GM20000 (cell line): ENCODE measurements around the gene NACC2.

Source experiments
- DNase-seq: peaks from one replicate; pipeline ENCODE4 v3.0.0; 2012; ENCODE audit warnings: low spot score
- TF ChIP-seq, protein P1 (sequence below): IDR thresholded peaks from 2 replicates; pipeline ENCODE4 v1.5.1; 2012; ENCODE audit warnings: mild to moderate bottlenecking, control low read depth; ENCODE audit errors: extremely low read depth, missing control alignments

Gene NACC2

DNA sequence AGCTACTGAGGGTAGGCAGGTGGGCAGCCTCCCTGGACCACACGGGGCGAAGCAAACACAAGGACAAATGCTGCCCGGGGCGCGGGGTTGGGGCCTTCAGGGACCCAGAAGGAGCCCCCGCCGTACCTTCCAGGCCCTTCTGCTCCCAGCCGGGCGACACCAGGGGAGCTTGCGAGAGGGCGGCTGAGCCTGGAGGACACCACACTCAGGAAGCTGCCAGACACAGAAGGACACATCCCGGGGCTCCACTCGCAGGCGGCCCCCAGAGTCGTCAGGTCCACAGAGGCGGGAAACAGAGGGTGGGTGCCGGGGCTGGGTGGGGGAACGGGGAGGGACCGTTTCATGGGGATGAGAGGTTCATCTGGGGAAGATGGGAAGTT, 75.4 kb downstream of the NACC2 start:
- TF ChIP-seq, protein P1, sequence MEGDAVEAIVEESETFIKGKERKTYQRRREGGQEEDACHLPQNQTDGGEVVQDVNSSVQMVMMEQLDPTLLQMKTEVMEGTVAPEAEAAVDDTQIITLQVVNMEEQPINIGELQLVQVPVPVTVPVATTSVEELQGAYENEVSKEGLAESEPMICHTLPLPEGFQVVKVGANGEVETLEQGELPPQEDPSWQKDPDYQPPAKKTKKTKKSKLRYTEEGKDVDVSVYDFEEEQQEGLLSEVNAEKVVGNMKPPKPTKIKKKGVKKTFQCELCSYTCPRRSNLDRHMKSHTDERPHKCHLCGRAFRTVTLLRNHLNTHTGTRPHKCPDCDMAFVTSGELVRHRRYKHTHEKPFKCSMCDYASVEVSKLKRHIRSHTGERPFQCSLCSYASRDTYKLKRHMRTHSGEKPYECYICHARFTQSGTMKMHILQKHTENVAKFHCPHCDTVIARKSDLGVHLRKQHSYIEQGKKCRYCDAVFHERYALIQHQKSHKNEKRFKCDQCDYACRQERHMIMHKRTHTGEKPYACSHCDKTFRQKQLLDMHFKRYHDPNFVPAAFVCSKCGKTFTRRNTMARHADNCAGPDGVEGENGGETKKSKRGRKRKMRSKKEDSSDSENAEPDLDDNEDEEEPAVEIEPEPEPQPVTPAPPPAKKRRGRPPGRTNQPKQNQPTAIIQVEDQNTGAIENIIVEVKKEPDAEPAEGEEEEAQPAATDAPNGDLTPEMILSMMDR, result no peak

DNA sequence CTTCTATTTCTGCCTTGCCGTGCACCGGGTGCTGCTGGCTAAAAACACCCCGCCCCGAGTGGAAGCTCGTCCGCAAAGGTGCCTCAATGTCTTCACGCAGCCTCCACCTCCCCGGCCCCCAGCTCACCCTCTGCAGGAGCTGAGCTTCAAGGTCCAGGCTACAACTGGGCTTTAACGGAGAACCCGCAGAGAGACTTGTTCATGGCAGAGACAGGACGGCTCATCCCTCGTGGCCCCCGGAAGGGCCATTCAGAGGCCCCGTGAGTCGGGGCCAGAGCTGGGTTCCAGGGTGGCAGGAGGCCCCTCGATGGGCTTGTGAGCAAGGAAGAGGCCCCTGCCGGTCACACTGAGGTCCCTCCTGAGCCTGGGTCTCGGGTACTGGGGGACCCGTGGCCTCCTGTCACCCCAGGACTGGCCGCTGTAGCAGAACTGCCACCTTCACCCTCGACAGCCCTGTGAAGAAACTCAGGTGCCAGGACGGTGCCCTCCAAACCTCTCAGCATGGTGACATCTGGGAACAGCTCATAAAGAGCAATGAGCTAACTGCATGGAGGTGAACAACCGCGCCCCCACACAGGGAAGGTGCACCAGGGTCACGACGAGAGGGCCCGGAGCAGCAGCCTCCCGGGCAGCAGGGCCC, 75.9 kb downstream of the NACC2 start:
- TF ChIP-seq, protein P1, result no peak
- no peak for DNase-seq

More for the DNA sequence above, 75.4 kb downstream of the NACC2 start:
- DNase-seq, result no peak

DNA sequence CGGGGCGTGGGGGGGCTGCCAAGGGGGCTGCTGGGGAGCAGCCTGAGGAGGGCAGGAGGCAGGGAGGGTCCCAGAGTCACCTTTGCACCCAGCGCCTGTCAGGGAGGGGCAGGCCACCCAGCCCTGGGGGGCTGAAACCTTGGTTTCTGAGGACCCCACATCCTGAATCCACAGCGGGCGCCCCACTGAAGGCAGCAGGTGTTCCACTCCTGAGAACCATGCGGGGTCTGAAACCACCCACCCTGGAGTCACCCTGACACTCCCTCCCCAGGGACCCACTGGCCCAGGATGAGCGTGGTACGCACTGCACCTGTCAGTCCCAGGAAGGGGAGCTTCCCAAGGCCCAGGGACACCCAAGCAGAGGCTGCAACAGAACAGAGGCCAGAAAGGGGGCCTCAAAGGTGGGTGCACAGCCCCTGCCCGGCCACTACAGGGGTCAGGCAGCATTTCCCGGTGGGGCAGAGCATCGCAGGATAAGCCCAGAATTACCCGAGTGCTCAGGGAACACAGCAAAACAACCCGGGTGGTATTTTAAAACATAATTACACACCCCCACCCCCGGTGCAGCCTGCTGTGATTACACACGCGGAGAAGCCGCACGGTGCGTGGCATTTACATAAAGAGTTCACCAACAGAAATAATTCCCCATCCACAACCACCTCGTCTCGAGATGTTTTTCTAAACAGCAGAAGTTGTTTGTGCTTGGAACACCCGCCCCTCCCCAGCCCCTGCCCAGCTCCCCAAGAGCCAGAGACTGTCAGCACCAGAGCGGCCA, 76.6 kb downstream of the NACC2 start:
- no peak for DNase-seq
- TF ChIP-seq, protein P1, result no peak

DNA sequence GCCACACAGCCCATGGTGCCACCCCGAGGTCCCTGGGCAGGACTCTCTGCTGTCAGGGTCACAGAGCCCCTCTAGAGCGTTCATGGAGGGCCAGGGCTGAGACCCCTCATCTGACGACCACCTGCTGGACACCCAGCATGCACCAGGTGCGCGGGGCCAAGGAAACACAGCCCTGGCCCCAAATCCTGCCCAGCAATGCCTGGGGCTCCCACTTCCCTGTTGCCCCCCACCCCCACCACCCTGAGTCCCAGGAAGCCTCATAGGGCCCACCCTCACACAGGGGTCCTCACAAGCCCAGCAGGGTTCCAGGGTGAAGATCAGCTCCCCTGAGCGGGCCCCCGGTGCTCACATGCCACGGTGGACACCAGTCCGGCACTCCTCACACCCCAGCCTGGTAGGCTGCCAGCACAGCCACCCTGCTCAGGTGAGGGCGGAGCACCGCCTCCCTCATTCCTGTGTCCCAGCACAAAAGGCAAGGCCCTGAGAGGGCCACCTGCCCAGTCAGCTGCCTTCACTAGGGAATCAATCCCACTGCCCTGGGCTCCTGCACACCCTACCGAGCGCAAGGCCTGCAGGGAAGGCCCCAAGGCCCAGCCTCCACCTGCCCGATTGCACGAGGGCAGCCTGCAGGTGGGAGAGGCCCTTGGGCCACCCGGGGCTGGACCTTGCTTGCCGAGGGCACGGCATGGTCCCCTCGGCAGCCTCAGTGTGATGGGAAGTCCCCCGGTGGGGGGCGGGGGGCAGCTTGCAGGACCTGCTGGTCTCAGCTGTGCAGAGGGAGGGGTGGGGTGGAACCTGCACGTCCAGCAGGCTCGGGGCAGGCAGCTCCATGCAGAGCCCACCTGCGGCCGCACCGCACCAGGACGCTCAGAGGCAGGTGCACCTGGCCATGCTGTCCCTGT, 77.5 kb downstream of the NACC2 start:
- no peak for DNase-seq

DNA sequence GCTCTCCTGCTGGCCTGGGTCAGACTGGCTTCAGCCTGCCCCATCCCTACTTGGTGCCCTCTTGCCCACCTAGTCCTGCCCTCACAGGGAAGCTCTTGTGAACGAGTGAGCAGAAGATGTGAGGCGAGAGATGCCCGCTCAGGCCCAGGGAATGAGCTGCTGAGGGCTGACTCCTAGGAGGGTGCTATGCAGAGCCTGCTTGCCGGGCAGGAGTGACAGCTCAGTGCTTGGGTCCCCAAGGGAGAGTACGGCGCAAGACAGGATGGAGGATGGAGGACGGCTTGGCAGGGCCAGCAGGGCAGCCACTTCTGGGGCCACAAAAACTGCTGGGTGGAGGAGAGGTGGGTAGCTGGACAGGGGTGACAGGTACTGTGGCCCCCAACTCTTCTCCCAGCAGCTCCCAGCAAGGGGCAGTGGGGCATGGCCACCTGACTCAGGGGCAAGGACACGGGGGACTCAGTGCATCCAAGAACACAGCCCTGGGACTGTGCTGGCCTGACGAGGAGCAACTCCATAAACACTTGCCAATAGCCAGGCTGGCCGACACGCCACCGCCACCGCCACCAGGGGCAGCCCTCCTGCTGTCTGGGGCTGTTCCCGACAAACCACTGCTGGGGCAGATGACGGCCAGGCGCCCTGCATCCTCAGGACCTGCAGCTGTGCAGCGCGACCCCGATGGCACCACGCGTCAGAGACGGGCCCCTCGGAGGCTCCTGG, 78.4 kb downstream of the NACC2 start:
- no peak for DNase-seq
- TF ChIP-seq, protein P1, result no peak

More for the DNA sequence above, 77.5 kb downstream of the NACC2 start:
- TF ChIP-seq, protein P1, result no peak

DNA sequence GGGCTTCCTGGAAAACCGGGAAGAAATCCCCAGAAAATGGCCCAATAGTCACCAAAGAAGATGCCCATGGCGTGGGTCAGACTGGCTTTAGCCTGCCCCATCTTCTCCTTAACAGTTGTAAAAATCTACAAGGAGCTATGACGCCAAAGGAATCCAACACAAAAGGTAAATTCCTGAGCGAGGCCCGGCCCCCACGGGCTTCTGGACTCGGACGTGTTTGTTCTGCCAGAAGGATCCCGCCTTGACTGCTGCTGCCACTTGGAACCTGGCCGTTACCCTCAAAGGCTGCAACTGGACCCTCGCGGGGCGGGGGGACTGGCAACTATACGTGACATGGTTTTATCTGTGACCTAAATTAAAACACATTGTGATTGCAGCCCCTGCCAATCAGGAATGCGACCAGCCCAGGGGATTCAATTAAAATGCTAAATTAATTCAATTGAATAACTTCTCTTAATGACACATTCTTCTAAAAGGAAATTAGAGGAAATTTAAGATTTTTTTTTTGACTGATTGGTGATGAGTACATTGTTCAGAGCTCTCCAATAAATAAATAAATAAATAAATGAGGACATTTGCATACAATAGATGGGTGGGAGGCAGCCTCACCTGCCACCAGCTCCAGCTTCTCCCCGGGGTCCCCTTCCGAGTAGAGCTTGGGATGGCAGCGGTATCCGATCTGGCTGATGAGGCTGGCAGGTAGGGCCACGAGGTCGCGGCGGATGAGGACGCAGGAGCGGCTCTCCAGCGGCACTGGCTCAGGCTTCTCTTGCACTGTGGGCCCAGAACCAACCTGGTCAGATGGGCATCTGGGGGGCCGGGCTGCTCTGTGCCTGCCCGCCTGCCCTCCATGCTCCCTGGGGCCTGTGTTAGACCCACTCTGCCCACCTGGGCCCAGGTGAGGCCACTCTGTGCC, 79.2 kb downstream of the NACC2 start:
- DNase-seq, result no peak
- TF ChIP-seq, protein P1, result no peak
